NCI-H345 treated with DMSO at 0.1 percent for 48 hours (cell line): ENCODE results near the gene CHD6.

Experiments used
- DNase-seq: peaks from one replicate; lab custom pipeline; 2025; ENCODE audit not compliant: unreplicated experiment; lab: John Stamatoyannopoulos, UW

The CHD6 gene

DNA sequence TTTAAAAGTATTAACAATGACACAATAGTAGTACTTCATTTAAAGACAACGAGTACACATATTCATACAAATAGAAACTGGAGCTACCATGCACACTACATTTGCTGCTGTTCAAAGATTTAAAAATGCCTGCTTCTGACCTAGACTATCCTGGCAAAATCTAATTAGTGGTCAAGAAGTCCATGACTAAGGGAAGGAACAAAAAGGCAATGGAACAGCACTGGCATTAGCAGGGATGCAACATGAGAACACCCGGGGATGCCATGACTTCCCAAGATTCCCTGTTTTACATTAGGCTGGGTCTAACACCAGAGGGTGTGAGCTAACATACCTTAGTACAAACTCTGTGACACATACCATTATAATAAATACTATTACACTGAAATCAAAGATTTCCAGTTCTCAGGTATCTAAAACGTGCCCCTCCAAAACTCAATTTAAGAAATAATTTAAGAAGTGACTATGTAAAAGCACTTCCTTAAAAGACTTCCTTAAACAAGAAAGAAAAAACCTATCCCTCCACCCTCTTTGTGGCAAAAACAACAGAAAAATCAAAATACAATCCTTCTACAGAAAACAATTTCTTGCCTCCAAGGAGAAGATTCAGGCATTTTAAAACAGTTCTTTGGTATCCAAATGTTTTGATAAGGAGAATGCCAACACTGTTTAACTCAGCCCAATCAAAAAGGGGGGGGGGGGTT lies 25.5 kb downstream of the CHD6 start:
- DNase-seq: no peak

DNA sequence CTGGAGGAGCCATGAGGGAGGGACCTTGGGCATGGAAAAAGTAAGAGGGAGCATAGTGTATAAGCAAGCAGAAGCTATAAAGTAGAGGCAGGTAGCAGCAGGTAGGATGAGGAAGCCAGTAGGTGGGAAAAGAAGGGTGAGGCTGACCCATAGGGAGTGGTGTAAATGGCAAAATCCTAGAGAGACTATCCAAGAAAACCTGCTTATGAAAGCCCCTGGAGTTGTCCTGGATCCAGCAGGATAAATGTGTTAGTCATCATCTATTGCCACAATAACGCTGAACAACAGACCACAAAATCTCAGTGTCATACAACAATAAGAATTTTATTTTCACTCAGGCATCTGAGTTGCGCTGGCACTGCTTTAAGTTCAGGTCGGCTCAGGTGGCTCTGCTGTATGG lies 30.2 kb downstream of the CHD6 start:
- DNase-seq: no peak

DNA sequence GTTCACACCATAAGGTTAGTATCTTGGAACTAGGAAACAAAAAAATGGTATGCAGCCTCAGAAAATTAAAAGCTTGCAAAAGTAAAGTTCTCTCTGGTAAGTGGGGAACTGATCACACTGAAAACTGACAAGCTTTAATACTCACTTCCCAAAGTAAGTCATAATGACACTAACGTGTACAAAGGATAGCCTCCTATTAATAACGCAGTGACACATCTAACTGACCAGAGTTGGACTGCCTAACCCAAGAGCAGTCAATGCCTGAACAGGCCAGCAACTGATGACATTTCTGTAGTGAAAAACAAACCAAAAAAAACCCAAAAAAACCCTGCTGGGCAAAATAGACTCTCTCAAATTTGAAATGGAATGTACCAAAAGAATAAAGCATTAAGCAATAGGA lies 30.7 kb downstream of the CHD6 start:
- no peak for DNase-seq

GRCh38 chr20:41586772-41587171 lies 31.4 kb downstream of the CHD6 start:
- DNase-seq: no peak

DNA sequence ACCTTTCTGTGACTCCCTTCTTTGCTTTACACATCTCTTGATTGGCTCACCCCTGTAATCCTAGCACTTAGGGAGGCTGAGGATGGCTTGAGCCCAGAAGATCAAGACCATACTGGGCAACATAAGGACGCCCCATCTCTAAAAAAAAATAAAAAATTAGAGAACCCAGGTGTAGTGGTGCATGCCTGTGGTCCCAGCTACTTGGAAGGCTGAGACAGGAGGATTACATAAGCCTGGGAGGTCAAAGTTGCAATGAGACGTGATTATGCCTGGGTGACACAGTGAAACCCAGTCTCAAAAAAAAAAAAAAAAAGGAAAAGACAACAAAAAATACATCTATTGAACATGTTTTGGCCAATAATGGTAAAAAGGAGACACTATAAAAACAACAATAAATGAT lies 37.8 kb downstream of the CHD6 start:
- no peak for DNase-seq

DNA sequence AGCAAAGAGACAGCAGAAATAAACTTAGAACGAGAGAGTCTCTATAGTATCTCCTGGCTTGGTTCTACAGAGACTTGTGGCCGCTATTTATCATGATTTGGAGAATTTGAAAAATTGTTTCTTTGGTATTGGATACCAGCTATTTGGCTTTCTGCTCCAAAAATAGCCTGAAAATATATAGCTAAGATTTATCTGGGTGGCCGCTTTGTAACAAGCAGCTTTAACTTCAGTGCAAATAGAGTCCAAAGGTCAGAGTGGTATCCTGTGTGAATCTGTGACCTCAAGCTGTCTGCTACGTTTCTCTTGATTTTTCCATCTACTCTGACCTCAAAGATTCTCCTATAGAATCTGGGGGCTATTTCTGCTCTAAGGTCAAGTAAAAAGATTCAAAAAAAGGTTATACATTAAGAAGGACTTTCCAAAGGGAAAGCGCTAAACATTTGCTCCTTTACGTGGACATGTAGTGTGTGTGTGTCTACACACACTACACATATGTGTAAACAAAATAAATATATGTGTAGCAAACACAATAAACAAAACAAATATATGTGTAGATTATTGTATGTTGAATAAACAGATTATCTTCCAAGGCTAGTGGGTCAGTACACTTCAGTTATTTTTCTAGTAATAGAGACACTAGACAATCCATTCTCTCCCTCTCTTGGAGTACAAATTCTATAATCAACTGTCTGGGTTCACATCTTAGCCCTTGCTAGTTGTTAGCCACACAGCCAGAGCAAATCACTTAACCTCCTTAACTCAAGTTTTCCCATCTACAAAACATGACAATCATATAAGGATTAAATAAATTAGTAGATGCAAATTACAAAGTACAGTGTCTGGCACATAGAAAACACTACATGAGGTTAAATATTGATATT lies 40.8 kb downstream of the CHD6 start:
- no peak for DNase-seq

GRCh38 chr20:41575412-41575811 lies 42.8 kb downstream of the CHD6 start:
- no peak for DNase-seq

GRCh38 chr20:41574802-41575389 lies 43.3 kb downstream of the CHD6 start:
- DNase-seq: no peak

GRCh38 chr20:41573955-41574354 lies 44.2 kb downstream of the CHD6 start:
- DNase-seq: no peak

GRCh38 chr20:41572010-41572572 lies 46.1 kb downstream of the CHD6 start:
- no peak for DNase-seq

GRCh38 chr20:41571006-41571405 lies 47.2 kb downstream of the CHD6 start:
- DNase-seq: no peak

DNA sequence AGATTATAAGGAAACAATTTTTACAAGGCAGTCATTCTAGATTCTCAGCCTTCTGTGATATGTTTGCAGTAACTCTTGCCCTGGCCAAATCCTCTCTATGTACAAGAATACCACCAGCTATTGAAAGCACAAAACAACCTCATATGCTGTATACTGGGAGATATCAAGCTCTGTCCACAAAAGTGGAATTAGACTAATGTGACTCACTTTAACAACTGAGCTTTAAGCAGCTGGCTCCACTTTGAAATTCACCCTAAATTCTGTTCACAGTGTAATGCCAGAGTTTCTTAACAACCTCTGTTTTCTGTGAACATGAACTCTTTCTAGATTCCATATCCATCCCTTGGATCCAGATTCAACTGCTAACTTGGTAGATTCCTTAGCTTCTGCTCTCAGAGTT lies 47.6 kb downstream of the CHD6 start:
- DNase-seq: no peak

DNA sequence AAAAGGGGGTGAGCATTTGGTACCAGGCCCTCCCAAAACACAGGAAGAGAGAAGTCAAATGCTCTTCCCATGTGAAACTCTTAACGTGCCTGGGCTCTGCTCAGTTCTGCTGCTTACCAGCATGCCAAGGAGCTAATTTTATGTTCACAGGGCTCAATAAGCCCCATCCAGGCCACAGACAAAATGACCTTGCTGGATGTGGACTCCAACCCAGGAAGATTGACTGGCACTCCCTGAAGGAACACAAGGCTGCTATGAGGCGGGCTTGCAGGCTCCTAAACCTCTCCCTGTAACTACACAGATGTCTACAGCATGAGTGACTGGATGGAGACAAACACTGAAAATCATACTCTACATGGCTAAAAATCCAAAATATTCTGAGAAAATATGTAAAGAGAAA lies 50.6 kb downstream of the CHD6 start:
- no peak for DNase-seq

DNA sequence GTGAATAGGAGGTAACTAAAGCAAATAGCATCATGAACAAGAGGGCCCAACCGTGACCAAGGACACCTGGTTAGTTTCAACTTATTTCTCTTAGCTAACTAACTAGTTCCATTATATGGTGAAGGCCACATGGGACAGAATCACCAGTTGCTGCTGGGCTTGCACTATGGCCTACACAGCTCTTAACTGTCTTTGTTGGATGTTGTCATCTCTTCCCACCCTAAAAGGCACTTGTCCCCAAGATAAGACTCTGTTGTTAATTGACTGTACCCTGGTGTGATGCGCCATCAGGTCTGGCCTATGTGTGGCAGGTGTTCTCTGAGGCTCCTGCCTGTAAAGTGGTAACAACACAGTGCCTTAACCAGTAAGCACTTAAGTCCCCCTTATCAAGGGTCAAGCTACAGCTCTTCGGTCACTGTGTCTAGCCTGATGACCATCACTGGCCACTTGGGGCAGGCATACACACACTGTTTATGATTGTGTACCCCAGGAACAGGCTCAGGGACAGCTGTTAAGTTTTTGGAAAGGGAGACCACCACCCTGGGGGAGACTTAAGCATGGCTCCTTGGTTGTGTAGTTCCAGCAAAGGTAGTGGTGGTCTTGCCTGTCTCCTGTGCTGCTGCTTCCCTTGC lies 51.2 kb downstream of the CHD6 start:
- no peak for DNase-seq

DNA sequence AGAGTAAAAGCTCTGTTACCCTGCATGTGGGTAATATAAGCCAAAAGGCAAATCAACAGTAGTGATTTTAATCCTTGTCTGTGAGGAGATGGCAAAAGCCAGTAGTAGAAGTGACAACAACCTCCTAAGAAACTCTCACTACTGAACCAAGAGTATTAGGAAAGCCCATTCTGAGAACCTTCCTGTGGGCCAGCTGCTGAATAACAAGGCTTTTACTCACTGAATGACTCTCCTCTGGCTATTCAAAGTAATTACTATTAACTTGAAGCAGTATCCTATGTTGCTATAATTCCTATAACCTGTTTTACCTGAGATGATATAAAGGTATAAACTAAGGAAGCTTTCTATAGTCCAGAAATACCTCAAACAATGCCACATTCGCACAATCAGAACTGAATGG lies 55.1 kb downstream of the CHD6 start:
- no peak for DNase-seq

DNA sequence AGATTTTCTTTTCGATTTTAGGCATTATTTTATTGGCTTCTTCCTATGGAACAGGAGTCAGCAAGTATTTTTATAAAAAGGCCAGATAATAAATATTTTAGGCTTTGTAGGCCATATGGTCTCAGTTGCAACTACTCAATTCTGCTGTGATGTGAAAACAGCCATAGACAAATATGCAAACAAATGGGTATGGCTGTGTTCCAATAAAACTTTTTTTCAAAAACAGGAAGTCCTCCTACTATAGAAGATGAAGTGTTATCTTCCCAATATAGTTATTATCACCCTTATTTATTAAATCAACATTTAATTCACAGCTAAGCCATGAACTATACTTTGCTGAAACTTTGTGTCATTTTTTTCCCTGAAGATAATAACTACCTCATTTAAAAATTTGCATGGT lies 57.2 kb downstream of the CHD6 start:
- DNase-seq: no peak

GRCh38 chr20:41559658-41560057 lies 58.5 kb downstream of the CHD6 start:
- no peak for DNase-seq

- no peak for DNase-seq
Measured at GRCh38 chr20:41553142-41553879, 64.9 kb downstream of the CHD6 start.

- no peak for DNase-seq
Measured at GRCh38 chr20:41552295-41553068, 65.7 kb downstream of the CHD6 start.
